OCI-LY1 (cell line): ENCODE data around the gene KDM3B.

ENCODE experiments used
- EZH2 ChIP-seq: fragments of 200-600 bp; sonication (generic), shearing (Covaris generic); IDR thresholded peaks from 2 replicates; pipeline ENCODE4 v1.8.0; 2017; ENCODE audit warnings: borderline replicate concordance, mixed run types, mild to moderate bottlenecking, antibody characterized with exemption, low read length, moderate library complexity, mixed read lengths
- TF ChIP-seq, protein P1 (sequence below): fragments of 200-600 bp; sonication (generic), shearing (Covaris generic); IDR thresholded peaks from 2 replicates; pipeline ENCODE4 v1.5.1; 2017; ENCODE audit warnings: mild to moderate bottlenecking, antibody characterized with exemption, low read length, moderate library complexity, mixed read lengths

DNA sequence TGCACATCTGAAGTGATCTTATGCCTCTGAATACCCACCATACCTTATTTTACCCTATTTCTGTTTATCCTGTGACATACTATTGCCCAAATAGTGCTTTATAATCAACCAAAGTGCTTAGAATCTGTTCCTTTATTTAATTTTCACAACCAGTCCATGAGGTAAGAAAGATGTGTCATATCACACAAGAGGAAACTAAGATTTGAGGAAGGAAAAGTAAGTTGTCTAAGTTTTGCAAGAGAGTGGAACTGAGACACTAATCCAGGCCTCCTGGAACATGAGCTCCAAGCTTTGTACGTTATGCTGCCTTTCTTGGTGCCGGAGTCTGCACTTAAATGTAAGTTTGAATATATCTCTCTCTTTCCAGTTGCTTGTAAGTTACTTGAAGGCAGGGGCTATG is 17.2 kb downstream of the KDM3B start:
- TF ChIP-seq, protein P1, sequence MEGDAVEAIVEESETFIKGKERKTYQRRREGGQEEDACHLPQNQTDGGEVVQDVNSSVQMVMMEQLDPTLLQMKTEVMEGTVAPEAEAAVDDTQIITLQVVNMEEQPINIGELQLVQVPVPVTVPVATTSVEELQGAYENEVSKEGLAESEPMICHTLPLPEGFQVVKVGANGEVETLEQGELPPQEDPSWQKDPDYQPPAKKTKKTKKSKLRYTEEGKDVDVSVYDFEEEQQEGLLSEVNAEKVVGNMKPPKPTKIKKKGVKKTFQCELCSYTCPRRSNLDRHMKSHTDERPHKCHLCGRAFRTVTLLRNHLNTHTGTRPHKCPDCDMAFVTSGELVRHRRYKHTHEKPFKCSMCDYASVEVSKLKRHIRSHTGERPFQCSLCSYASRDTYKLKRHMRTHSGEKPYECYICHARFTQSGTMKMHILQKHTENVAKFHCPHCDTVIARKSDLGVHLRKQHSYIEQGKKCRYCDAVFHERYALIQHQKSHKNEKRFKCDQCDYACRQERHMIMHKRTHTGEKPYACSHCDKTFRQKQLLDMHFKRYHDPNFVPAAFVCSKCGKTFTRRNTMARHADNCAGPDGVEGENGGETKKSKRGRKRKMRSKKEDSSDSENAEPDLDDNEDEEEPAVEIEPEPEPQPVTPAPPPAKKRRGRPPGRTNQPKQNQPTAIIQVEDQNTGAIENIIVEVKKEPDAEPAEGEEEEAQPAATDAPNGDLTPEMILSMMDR: no peak
- TF ChIP-seq EZH2: no peak
